Caki2 (cell line): Measurements from ENCODE around the gene TBC1D17. TPM values are rescaled to one million over a fixed set of nuclear protein-coding genes. Genes with fewer than 3 reads are reported as not detected.

Source experiments
- DNase-seq: peaks from one replicate; pipeline ENCODE4 v3.0.0-alpha.2; 2015; ENCODE audit warnings: low read depth
- in situ Hi-C: cut with HindIII; loops from 2 replicates; pipeline ENCODE4 v1.10.0; 2016; ENCODE audit warnings: low sequenced_read_pairs, low pct_unique_long_range_greater_than_20kb, mixed read lengths
- total RNA-seq: library from RNA; depleted of rRNA; stranded (reverse); fragments of >200 nt; shearing (Covaris generic); gene quantifications from 2 replicates; pipeline ENCODE4 v1.2.3, GENCODE V29; 2014; ENCODE audit warnings: low replicate concordance; rRNA removed

The TBC1D17 gene
- 7.1 and 7.8 TPM in 2 replicates for total RNA-seq

DNA sequence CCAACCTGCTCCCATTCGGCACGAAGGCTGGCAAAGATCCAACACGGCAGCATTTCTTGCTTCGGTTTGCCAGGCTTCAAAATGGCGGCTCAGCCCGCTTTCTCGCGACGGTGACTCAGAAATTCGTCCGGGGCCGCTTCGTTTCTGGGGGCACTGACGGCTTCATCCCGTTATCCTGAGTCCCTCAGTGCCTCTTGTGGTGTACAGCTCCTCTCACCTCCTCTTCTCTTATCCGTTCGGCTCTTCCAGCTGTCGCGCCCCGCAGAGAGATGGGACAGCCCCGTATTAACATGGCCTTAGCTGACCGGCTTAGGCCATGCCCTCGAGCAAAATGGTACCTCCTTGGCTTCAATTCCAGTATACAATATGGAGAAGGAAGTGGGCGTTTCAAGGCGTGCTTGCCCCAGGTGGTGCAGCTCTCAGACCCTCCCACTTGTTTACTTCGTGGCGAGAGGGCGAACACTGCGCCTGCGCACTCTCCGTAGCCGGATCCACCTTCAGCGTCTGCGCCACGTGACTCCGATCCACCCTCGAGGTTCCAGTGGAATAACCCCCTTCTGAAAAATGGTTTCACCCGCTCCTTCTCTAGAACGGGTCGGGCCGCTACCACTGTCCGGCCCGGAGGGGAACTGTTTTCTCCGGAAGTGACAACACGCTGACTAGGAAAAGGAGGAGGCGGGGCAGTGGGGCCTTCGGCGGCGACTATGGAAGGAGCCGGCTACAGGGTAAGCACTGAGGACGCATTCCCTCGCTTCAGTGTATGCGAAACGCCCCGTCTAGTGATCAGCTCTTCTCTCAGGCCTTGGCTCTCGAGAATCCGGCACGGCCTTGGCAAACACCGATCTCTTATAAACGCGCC, at the start of gene TBC1D17, which contains the start of gene AKT1S1:
Gene TBC1D17 (plus strand): TSS at position 683 of the 859 bp plus-strand sequence. CDS start 22 bp downstream, at position 705.
Gene AKT1S1 (minus strand): TSS at position 336 of the 859 bp plus-strand sequence. CDS start 4,060 bp downstream, outside the sequence.
- in situ Hi-C loops, result no loop called here
- peak; percentile 100 for DNase-seq

DNA sequence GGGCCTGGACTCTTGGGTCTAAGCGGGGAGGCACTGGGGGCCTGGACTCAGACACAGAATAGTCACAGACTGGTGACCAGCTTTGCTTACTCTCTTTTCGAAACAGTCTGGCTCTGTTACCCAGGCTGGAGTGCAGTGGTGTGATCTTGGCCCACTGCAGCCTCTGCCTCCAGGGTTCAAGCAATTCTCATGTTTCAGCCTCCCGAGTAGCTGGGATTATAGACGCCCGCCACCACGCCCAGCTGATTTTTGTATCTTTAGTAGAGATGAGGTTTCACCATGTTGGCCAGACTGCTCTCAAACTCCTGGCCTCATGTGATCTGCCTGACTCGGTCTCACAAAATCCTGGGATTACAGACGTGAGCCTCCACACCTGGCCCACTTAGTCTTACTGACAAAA, 48.3 kb upstream of the TBC1D17 start:
- in situ Hi-C loops, result no loop called here
- DNase-seq, result no peak

DNA sequence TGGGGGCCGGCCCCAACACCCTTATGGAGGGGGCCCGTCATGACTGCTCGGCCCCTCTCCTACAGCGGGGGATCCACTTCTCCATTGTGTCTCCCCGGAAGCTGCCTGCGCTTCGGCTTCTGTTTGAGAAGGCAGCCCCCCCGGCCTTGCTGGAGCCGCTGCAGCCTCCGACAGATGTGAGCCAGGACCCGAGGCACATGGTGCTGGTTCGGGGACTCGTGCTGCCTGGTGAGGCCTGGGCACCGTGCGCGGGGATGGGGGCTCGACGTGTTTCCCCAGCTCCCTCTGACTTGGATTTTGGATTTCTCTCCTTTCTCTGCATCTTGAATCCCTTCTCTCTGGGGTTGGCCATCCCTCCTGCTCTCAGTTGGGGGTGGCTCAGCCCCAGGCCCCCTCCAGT, 47.8 kb upstream of the TBC1D17 start:
- in situ Hi-C loops, result no loop called here
- no peak for DNase-seq

DNA sequence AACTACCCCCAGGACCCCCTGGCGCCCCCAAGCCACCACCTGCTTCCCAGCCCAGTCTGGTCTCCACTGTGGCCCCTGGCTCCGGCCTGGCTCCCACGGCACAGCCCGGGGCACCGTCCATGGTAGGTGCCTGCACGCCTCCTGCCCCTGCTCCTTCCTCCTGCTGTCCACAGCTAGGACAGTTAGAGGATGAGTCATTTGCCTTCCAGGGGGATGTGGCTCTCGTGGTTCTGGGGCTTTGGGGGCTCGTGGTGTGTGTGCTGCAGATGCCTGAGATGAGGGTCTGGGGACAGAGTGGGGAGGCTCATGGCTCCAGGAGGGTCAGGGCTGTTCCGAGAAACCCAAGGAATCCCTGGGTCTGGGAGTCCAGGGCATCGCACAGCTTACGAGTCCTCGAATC, 46.7 kb upstream of the TBC1D17 start:
- in situ Hi-C loops, result no loop called here
- DNase-seq, result no peak

DNA sequence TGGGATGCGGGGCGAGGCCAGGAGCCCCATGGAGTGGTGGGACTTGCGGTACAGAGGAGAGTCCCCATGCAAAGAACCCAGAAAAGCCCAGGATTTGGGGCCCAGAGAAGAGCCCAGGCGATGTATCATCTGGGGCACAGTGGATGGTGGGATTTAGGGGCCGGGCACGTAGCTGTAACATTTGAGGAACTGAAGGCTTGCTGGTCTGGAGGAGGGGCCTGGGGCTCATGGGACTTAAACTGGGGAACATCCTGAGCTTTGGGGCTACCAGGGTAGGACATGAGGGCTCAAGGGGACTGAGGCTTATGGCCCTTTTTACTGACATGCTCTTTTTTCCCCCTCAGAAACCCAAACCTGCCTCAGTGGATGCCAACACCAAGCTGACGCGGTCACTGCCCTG, 45.9 kb upstream of the TBC1D17 start:
- in situ Hi-C loops, result no loop called here
- no peak for DNase-seq

DNA sequence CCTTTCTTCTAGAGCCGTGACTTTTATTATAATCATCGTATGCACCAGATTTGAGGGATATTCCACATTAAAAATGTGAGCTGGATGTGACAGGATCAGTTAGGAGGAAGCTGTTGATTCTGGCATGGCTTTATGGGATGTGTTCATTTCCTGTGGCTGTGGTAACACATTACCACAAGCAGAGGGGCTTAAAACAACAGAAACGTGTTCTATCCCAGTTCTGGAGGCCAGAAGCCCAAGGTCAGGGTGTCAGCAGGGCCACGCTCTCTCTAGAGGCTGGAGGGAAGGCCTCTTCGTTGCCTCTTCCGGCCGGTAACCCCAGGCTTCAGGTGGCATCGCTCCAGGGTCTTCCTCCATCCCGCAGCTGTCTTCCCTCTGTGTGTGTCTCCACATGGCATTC, 44.9 kb upstream of the TBC1D17 start:
- no peak for DNase-seq
- in situ Hi-C loops, result no loop called here

DNA sequence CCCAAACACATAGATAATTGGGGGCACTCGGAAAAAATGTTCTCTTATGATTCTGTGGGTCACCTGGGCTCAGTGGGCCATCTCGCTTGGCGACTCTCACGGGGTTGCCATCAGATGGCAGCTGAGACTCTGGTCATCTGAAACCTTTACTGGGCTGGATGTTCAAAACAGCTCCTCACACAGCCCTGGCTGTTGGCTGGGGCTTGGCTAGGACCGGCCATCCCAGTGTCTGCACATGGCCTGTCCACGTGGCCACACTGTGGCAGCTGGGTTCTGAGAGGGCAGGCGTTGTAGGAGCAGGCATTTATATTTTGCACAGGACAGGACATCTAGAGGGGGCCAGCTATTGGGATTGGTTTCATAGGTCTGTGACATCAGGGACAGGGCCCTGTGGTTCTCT, 43.9 kb upstream of the TBC1D17 start:
- in situ Hi-C loops, result no loop called here
- DNase-seq, result no peak

DNA sequence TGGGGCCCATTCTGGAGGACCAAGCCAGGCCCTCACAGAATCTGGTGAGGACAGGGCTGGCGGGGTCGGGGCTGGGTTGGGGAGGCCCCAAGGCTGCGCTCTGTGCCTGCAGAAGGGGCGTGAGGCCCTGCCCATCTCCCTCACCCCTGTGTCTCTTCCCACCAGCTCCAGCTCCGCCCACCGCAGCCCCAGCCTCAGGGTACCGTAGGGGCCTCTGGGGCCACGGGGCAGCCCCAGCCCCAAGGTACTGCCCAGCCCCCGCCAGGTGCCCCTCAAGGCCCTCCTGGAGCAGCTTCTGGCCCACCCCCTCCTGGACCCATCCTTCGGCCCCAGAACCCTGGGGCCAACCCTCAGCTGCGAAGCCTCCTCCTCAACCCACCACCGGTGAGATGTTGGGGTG, 41.9 kb upstream of the TBC1D17 start:
- in situ Hi-C loops, result no loop called here
- DNase-seq, result no peak

DNA sequence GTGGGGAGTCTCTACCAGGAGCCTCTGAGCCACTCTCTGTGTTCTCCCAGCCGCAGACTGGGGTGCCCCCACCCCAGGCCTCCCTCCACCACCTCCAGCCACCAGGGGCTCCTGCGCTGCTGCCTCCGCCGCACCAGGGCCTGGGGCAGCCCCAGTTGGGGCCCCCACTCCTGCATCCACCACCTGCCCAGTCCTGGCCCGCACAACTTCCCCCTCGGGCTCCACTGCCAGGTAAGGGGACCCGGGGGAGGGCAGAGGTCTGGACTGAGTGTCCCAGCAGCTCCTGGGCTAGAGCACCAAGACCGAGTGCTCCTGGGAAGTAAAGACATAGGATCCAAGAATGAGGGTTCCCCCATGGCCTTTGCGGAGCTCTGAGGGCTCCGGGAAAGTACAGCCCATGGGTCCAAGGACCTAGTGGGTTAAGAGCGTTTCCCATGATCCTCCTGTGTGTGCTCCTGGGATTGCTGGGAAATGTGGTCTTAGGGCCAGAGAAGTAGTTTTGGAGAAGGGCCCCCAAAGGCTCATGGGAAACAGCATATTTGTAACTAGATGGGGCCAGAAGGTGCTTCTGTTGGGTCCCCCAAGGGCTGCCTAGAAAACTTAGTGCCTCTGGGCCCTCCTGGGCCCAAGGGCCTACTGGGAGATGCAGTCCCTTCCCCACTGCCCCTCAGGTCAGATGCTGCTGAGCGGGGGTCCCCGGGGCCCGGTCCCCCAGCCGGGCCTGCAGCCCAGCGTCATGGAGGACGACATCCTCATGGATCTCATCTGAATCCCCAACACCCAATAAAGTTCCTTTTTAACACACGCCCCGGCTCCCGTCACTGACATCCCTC, 41.1 kb upstream of the TBC1D17 start:
- no peak for DNase-seq
- in situ Hi-C loops, result no loop called here

DNA sequence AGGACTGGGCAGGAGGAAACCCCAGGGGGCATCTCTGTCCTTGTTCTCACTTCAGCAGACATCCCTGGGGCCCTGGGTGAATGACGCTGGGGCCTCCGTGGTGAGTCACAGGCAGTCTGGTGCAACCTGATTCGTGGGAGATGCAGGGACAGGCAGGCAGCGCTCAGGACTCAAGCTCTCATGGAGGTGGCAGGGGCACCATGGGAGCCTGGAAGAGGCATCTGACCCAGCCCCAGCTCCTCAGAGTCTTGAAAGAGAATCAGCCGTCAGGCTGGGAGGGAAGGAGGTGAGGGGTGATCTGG, 40.5 kb upstream of the TBC1D17 start:
- no peak for DNase-seq
- in situ Hi-C loops, result no loop called here

DNA sequence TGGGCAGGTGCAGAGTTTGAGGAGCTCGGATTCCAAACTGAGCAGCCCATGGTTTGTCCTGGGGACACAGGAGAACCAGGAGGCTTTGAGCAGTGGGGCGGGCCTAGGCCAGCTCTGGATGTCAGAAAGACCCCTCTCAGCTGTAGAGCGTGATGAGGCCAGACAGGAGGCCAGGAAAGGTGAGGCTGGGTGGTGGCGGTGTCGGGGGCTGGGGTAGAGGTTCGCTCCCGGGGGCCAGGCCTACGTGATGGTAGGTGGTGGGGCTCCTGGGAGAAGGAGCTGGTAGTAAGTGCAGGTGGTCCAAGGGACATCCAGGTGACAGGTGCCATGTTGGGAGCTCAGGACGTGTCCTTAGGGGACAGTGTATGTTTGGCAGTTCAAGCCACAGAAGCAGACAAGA, 40.1 kb upstream of the TBC1D17 start:
- no peak for DNase-seq
- in situ Hi-C loops, result no loop called here

DNA sequence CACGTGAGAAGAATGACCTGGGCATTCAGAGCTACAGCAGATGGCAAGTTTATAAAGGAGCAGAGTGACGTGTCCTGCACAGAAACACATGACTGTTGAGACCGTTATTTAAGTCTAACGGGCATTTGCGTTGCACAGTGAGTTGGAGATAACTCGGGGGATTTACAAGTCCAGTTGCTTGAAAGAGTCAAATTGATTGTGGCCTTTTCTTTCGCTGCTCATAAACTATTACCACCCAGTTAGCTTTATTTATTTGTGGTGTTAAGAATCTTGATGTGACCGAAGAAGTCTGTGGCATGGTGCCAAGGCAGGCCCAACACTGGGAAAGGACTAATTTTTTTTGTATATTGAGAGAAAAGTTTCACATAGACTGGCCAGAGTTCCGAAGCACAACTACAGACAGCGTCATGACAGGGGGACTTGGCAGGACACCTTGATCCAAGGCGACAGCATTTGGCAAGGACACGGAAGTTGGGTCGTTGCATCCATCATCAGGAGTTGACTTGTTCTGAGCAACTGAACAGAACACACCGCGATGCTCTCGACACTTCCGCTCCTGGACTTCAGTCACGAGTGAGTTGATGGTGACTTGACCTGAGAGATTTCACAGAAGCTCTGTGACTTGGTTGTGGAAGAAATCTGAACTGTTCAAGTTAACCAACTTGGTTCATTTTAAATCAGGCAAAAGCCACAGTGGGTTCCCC, 38.5 kb upstream of the TBC1D17 start:
- no peak for DNase-seq
- in situ Hi-C loops, result no loop called here

DNA sequence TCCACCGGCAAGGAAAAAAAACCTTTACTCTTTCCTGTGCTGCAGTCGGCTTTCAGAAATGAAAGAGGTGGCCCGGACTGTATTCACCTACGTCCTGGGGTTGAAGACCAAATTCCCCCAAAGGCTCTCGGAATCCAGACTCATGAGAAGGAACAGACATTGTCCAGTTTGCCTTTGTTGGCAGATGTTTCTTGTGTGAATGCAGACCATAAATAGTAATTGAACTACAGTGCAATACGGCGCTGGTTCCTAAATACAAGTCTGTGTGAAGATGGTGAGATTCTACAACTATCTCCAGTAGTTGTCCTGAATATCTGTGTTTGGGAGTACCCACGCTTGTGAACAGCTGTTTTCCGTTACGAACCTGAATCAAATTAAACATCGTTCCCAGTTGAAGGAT, 37.8 kb upstream of the TBC1D17 start:
- in situ Hi-C loops, result no loop called here
- no peak for DNase-seq

DNA sequence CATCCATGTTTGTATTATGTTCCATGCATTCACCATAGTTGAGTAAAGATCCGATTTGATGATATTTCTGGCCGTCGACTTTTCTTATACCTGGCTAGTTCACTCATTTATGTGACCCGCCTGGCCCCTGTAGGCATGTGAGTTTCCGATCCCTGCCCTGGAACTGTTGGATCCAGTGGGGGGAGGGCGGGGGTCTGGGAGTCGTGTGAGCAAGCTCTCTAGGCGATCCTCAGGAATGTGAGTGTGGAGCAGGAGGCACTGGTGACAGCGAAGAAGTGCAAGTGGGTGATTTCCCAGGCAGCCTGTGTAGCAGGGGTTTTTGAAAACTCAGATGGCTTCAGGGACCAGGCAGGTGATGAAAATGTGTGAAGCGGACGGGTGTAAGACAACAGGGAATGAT, 37.2 kb upstream of the TBC1D17 start:
- DNase-seq, result no peak
- in situ Hi-C loops, result no loop called here

DNA sequence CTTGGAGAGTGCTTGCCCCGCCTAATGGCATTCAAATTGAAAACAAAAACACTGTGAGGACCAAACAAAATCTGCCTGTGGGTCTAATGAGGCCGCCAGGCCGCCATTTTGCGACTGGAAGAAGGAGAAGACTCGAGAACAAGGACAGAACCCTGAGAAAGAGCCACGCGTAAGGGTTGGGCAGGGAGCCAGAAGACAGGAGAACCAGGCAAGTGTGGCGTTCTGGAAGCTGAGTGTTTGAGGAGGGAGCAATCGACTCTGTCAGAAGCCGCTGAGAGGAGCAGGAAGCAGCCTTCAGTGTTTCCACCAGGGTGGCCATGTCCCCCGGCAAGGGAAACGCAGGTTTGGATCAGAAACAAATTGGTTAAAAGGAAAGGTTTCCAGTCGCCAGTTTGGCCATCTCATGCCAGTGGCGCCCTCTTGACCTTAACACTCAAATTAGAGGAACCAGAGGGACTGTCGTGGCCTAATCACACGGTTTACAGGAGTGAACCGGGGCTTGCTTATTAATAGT, 36.7 kb upstream of the TBC1D17 start:
- in situ Hi-C loops, result no loop called here
- no peak for DNase-seq

DNA sequence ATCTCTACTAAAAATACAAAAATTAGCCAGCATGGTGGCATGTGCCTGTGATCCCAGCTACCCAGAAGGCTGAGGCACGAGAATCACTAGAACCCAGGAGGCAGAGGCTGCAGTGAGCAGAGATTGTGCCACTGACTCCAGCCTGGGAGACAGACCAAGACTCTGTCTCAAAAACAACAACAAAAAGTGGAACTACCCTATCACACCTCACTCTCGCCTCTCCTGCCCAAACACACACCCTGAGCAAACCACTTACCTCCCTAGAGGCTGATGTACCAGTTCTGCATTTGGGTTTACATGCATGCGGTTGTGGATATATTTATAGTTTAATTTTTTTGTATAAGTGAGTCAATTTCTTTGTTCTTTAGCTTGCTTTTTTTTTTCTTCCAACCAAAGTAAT, 34.2 kb upstream of the TBC1D17 start:
- no peak for DNase-seq
- in situ Hi-C loops, result no loop called here

DNA sequence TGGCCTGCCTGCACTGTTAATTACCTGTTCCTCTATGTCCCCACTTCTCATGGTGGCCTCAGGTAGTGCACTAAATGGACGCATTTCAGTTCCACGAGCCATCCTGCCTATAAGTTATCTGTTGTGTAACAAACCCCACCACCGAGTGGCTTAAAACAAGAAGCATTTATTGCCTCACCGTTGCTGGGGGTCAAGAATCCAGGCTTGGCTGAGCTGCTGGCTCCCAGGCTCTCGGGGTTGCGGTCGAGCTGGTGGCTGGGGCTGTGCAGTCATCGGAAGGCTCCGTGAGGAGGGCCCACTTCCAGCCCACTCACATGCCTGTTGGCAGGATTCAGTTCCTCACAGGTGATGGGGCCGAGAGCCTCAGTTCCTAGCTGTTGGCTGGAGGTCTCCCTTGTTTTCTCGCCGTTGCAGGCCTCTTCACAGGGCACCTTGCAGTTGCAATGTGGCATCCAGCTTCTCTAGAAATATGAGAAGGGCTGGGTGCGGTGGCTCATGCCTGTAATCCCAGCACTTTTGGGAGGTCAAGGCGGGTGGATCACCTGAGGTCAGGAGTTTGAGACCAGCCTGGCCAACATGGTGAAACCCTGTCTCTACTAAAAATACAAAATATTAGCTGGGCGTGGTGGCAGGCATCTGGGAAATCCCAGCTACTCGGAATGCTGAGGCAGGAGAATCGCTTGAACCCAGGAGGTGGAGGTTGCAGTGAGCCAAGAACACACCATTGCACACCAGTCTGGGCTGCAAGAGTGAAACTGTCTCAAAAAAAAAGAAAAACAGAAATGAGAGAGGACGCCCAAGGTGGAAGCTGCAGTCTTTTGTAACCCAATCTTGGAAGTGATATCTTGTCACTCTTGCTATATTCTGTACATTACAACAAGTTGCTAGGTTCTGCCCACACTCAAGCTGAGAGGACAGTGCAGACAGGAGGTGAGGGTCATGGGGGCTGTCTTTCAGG, 33.1 kb upstream of the TBC1D17 start:
- DNase-seq, result no peak
- in situ Hi-C loops, result no loop called here

DNA sequence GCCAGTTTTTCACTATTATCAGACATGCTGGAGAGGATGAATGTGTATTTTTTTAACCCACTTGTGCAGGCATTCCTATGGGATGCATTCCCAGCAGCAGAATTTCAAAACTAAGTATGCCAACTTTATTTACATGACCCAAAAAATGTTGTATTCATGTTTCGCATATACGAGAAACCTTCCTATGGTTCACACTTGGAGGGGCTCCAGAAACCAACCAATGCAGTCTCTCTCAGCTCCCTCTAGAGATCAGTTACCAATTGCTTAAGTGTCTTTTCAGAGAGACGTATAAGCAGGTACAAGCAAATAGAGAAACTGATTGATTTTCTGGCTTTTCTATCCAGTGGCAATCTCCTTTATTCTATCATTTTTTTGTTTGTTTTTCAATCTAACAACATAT, 32.1 kb upstream of the TBC1D17 start:
- in situ Hi-C loops, result no loop called here
- no peak for DNase-seq
